GM12872 (cell line): ENCODE data around the gene ACAP2.

Experiments used
- CTCF ChIP-seq: IDR thresholded peaks from 3 replicates; pipeline ENCODE4 v1.5.1; 2011; ENCODE audit warnings: low read depth, mild to moderate bottlenecking, low read length, moderate library complexity; ENCODE audit not compliant: insufficient read depth

Gene ACAP2

GRCh38 chr3:195247086-195247862 is 195.5 kb downstream of the ACAP2 start:
- TF ChIP-seq CTCF, result no peak

- no peak for TF ChIP-seq CTCF
Measured at GRCh38 chr3:195246581-195246995, 196.2 kb downstream of the ACAP2 start.

GRCh38 chr3:195245531-195245951 is 197.3 kb downstream of the ACAP2 start:
- no peak for TF ChIP-seq CTCF

GRCh38 chr3:195241592-195242355 is 201.0 kb downstream of the ACAP2 start:
- no peak for TF ChIP-seq CTCF

GRCh38 chr3:195240939-195241338 is 201.9 kb downstream of the ACAP2 start:
- no peak for TF ChIP-seq CTCF

GRCh38 chr3:195240171-195240701 is 202.6 kb downstream of the ACAP2 start:
- no peak for TF ChIP-seq CTCF

- TF ChIP-seq CTCF, result no peak
Measured at GRCh38 chr3:195239121-195239520, 203.7 kb downstream of the ACAP2 start.
